Activated CD8-positive, alpha-beta memory T cell treated with anti-CD3 and anti-CD28 coated beads, Interleukin-2, amount 50 U/mL, for 24 hours (primary cell): ENCODE measurements around the gene UCP2.
A peak's percentile ranks its signal among the peaks of the same experiment; 100 is the strongest.
"Not testable (repeated sequence)": the region's sequence is repeated elsewhere in the genome, so short reads cannot be mapped to it uniquely, and the experiment has no call there.

Experiments
- DNase-seq: peaks from one replicate; pipeline ENCODE4 v3.0.0-alpha.2; 2020; ENCODE audit errors: extremely low read depth

Gene UCP2

DNA sequence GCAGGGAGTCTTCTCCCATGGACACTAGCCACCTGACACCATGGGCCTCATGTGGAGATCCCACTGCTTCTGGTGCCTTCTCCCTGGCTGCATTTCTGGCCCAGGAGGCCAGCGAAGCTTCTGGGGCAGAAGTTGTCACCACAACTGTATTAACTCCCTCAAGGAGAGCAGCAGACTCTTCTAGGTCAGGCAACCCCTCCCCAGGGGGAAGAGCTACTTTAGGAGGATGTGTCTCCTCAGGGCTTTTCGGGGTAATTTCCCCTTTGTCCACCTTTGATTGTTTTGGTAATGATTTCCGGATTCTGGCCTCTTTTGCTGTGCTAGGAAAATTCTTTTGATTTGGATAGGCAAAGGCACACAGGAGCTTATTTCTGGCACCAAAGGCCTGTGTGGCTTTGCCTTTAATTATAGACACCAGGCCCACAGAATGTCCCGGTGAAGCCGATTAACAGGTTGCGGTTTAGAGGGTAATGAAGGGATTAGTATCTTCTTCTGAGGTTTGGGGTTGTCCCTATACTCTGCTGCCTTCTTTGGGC, 8.9 kb upstream of the UCP2 start:
- DNase-seq = no peak

DNA sequence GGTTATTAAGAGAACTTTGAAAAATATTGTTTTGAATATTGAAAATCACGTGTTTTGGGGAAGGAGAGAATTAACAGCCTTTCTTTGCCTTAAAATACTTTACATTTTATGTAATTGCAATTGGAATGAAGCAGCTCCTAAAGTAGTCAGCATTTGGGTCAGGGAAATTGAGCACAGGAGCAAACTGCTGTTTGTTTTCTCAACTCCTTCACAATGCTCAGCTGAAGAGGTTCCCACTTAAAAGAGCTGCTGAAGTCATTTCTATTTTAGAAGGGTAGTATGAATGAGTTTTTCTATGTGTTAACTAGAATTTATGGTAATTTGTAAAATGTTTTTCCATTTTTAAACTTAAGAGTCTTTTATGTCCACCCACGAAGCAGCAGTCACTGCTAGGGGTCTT, 8.1 kb upstream of the UCP2 start:
- no peak for DNase-seq

DNA sequence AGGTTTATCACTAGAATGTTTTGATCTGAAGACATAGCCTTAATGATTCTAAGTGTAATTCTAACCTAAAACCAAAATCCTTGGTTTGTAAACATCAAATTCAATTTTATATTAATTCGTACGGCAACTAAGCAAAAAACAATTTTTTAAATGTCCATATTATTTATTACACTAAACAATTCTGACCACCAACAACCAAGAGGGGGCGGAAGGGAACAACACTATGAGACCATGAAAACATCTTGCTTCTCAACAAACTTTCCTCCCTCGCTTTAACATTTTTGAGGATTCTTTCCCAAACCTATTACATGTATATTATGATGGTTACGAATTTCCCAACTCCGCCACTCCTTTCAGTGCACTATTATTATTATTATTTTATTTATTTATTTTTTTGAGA, 6.5 kb upstream of the UCP2 start:
- DNase-seq = no peak

DNA sequence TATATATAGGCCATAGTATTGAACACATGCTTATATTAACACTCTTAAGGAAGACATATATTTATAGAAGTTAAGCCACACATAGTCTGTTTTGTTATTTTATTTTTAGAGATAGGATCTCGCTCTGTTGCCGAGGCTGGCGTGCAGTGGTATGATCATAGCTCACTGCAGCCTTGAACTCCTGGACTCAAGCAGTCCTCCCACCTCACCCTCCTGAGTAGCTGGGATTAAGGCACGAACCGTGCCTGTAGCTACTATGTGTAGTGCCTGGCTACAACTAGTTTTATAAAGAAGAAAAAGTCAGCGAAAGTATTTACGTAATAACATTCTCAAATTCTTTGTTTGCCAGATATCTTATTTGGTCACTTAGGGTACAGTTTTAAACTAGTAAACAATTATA, 5.6 kb upstream of the UCP2 start:
- DNase-seq = no peak

DNA sequence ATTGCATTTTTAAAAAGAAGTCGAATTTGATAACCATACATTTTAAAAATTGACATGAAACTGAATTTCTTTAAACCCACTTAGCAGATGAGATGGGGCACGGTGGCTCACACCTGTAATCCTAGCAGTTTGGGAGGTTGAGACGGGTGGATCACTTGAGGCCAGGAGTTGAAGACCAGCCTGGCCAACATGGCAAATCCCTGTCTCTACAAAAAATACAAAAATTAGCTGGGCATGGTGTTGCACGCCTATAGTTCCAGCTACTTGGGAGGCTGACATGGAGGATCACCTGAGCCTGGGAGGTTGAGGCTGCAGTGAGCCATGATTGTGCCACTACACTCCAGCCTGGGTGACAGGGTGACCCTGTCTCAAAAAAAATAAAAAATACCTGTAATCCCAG, 3.0 kb upstream of the UCP2 start:
- not testable (repeated sequence) for DNase-seq

DNA sequence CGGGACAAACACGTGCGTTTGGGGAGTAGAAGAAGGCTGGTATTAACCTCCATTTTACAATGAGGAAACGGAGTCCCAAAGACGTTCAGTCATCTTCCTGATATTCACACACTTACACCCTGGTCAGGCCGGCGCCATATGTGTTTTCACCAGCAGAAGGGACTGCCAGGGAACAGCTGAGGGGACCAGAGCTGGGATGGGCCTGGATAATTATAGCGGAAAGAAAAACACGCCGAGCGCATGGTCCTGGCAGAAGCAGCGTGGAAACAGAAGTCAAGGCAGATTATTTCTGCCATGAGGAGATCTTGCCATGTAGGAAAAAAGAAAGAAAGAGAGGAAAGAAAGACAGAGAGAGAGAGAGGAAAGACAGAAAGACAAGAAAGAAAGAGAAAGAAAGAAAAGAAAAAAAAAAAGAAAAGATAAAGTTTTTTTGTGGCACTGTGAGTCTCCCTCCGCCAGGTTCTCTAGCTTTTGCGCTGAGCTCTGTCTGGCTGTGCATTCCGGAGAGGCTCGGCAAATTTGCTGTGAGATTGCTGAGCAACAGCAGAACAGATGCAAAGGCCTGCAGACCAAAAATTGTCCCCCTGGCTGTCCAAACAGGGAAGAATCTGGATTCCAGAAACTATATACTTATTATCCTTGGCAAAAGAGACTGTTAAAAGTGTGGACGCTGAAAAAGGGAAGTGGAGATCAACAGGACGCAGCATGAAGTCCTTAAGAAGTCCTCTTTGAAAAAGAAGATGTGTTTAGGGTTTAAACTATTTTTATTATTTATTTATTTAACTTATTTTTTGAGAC, 1.3 kb upstream of the UCP2 start:
- DNase-seq = no peak

DNA sequence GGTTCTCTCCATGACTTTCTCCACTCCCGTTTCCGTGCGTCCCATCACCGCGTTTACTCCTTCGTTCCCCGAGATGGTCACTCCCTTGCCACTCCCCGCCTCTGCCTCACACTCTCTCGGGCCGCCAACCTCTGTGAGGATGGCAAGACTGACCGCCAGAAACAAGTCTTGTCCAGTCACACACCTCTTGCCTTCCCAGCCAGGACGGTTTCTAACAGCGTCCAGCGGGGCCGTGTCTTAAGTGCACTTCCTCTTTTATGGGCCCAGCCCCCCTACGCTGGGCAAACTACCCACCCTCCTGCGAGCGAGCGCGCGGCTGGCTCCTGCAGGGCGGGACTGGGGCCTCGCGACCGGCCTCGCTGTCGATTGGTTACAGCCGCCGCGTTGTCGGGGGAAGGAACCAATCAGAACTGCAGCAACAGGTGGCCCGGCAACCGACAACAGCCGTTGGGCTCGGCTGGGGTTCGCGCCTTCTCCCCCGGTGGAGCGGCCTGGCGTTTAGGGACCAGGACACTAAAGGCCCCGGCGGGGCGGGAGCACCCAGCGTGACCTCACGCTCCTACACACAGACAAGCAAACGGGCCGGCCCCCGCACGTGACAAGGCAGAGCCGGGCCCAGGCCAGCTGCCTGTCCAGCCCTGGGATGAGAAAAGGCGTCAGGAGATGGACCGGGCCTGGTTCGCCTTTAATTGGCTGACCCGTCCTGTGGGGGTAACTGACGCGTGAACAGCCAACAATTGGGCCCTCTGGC, 522 bp upstream of the UCP2 start:
- DNase-seq = peak; percentile 80

DNA sequence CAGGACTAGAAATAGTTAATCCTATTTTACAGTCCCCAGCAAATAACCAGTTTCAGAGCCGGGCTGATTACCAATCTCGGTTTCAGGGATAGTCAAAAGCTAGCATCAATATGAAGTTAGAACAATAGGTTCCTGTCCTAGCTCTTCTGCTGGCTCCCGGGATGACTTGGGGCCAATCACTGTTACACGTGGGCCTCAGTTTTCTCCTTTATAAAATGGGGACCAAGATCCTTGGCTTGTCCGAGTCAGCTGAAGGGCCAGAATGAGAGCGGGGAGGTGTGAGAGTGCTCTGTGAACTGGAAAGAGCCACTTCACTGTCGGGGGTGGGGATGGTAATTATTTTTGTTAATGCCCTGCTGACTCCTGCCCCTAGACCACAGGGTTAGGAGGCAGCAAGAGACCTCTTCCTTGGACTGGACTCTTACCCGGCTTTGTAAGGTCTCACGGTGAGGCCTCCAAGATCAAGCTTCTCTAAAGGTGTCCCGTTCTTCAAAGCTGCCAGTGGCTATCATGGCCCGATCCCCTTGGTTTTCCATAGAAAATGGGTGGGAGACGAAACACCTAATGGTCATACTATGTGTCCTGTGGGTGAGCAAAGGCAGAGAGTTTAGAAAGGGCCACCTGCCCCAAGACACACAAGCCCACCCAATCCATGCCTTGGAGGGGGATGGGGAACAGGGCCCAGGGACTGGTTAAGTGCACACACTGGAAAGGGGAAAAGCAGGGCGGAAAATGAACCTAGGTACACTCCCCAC, 1.4 kb downstream of the UCP2 start:
- no peak for DNase-seq

DNA sequence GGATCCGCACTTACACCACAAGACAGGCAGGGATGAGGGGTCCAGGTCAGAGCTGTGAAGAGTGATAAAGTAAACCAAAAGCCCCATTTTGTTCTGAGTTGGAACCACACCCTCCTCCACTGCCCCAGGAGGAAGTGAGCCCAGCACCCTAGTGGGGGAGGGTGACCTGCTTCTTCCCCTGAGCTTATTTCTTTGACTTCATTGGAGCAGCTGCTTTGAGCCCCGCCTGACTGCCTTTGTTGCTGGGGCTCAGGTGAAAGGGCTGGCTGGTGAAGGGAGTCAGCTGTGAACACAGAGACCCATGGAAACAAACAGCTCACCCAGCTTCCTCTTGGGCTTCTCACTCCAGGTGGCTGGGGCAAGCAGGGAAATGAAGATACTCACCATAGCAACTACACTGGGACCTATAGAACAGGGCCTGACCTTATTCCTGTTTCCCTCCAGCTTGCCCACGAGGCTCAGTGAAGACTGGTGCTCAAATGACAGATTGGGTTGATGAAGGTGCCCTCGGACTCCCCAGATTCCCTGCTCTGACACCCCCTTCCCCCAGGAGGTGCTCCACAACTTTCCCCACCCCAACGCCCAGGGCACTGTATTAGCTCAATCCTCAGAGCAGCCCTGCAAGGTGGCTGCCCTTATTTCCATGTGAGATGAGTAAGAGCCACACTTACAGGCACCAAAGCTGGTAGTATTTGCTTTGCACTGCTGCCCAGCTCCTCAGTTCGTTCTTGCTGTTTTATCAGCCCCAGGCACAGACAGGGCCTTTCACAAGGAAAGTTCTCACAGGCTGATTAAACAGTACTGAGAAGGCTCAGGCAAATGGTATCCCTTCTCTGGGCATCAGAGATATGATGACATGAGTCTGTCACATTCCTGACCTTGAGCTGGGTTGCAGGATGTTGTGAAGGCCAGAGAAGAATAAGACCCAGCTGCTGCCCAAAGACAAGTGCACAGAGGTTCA, 2.4 kb downstream of the UCP2 start:
- DNase-seq = peak; percentile 34

DNA sequence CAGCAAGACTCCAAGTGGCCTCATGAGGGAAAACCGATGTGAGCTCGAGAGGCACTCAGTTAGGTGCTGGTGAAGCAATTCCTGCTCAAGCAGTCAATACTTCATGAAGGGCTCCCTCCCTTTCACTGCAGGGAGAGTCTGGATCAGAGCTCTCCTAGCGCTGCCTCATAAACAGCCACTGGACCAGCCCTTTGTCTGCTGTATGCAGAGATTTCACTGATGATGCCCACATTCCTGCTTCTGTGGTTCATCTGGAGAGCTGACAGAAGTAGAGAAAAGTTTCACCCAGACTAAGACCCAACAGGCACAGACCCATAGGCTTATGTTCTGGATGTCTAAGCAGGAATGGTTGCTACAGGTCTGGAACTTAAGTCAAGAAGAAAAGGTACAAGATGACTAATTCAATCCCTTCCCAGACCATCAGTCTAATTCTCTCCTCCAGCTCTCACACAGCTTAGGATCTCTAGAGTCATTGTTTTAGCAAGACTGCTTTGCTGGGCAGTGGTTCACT, 4.0 kb downstream of the UCP2 start:
- DNase-seq = no peak

DNA sequence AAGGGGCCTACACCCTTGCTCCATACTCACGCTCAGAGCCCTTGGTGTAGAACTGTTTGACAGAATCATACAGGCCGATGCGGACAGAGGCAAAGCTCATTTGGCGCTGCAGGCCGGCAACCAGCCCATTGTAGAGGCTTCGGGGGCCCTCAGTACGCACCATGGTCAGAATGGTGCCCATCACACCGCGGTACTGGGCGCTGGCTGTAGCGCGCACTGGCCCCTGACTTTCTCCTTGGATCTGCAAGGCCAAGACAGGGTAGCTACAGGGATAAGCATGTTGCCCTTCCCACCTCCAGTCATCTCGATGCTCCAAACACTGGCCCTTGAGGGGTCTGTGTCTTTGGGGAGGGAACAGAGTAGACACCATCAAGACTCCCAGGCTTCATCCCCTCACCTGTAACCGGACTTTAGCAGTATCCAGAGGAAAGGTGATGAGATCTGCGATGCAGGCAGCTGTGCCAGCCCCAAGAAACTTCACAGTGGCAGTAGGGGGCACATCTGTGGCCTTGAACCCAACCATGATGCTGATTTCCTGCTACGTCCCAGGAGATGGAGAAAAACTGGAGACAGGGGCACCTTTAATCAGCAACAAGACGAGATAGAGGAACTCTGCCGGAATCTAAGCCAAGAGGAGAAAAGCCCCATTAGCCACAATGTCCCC, 4.7 kb downstream of the UCP2 start:
- no peak for DNase-seq

DNA sequence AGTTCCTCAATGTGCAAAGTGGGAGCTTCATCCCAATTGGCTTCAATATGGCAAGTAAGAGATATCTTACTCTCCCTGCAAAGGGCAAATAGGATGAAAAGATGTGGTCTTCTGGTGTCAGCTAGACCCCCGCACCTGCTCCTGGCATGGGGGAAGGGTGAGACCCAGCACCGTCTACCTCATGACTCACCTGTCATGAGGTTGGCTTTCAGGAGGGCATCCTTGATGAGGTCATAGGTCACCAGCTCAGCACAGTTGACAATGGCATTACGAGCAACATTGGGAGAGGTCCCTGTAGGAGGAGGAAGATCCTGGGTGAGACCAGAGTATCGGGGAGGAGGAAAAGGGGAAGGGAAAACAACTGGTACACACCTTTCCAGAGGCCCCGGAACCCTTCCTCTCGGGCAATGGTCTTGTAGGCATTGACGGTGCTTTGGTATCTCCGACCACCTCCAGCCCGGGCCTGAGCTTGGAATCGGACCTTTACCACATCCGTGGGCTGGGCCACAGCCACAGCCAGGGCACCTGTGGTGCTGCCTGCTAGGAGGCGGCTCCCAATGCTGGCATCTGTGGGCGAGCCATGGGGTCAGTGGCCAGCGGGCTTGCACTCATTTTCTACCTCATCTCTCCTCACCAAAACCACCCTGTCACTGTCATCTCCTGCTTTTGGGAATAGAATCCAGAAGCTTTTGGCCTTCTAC, 6.0 kb downstream of the UCP2 start:
- DNase-seq = no peak

DNA sequence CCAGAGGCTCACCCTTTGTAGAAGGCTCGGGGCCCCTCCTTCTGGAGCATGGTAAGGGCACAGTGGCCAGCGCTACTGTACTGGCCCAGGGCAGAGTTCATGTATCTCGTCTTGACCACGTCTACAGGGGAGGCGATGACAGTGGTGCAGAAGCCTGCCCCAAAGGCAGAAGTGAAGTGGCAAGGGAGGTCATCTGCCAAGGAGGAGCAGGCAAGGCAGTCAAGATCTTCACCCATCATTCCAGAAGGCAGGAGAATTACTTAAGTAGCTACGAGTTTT, 7.2 kb downstream of the UCP2 start:
- no peak for DNase-seq

DNA sequence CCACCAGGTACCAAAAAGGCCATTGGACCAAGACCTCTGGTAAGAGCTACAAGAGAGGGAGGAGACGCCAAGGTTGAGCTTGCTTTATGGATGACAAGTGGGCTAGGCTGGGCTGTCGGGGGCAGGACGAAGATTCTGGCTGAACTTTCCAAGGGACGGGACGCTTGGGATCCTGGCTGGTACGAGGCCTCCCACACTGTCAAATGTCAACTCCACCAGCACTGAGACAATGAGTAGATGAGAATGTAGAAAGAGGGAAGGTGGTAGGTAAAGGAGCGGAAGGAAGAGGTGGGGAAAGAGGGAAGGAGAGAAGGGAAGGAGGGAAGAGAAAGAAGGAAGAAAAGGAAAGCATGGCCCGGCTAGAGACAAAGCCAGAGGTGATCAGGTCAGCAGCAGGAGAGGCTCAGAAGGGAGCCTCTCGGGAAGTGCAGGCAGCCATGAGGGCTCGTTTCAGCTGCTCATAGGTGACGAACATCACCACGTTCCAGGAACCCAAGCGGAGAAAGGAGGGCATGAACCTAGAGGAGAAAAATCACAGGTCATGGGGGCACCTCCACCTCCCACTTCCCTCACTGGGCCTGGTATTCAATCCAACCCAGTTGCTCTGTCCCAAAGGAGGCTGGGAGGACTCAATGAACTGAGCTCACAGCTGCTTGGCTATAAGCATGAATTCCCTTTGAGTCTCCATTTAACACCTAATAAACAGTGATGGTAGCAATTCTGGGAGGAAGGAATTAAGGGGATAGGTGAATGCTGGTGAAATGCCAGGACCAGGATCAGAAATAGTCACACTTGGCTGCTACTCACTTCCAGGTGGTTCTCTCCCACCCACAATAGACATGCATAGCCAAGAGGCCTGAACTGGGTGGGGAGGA, 7.8 kb downstream of the UCP2 start:
- DNase-seq = no peak

DNA sequence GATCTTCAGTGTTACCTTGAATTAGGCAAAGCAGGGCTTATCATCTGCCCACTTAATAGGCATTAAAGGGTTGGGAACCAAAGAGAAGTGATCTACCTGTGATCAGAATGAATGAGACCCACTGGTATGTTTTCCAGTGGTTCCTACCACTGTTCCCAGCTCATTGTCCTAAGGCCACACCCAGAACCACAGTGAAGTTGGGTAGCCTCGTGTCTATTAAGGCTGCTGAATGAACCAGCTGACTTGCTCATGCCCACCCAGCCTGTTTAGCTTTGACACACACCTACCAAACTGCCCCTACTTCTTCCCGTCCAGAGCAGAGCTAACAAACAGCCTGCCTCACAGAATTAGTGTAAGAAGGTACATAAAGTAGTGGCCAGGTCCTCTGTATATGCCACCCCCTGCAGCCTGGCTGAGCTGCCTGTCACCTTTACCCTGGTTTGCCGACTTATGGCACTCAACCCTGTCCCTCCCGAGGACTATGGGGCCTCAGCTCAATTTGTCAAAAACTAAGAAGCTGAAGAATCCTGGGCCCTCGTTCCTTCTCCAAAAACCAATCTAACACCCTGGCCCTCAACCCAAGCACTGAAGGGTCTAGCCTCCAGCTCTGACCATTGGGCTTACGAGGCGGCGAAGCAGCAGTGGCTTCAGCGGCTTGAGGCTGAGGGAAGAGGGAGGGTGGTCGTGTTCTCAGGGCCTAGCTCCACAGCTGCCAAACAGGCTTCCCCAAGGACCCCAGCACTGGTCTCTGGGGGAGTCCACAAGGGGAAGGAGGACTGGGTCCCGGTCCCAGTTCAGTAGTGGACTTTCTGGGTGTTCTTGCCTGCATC, 9.8 kb downstream of the UCP2 start:
- DNase-seq = no peak

DNA sequence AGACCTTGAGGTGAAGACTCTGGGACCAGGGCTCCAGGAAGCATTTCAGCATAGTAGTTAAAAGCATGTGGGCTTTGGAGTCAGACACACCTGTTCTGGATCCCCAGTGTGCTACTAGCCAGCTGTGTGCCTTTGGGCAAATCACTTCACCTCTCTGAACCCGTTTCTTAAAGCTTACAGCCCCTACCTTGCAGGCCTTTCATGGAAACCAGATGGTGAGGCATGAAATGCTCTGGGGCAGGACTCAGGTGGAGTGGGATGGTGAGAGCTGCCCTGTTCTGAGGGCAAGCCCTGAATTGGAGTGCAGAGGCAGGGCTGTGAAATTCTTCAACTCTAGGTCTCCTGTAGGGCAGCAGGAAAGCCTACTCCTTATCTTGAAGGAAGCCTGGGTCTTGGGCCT, 10.5 kb downstream of the UCP2 start:
- no peak for DNase-seq

DNA sequence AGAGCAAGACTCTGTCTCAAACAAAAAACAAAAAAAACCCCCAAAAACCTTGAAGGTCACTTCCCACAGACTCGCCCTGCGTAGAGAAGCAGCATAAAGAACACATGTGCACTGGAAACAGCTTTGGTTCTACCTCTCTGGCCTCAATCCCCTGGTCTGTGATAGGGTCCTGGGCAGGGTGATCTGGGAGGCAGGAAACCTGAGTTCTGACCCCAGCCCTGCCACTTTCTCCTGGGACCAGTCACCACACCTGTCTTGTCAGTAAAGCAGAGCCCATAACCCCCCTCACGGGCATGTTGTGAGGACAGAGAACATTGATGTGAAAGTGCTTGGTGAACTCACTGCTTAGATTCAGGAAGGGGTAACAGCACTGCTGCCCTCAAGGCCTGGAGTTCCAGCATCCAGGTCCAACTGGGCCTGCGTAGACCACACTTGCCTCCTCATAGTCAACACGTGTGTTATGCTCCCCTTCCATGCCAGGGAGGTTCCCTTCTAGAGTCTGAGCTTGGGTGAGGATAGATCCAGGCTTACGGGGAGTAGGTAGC, 11.4 kb downstream of the UCP2 start:
- DNase-seq = no peak
